Small intestine (tissue), 7 donors: Measurements from ENCODE around the gene PFKM. TPM values are rescaled to one million over a fixed set of nuclear protein-coding genes. Genes with fewer than 3 reads are reported as not detected.
A peak's percentile ranks its signal among the peaks of the same experiment; 100 is the strongest.
"Not testable (repeated sequence)": the region's sequence is repeated elsewhere in the genome, so short reads cannot be mapped to it uniquely, and the experiment has no call there.

ENCODE experiments used
- DNase-seq, 2 donors: peaks; one replicate each; pipeline versions ENCODE4 v3.0.0 to v3.0.0-alpha.2; 2013
- FAIRE-seq: peaks from 2 replicates; lab custom pipeline; 2012; peaks lifted over from hg19 to GRCh38; lab: Jason Lieb, UNC
- H3K27ac ChIP-seq, 3 donors: one replicate each; pipeline ENCODE4 v1.5.1; 2013; ENCODE audit warnings: low read length in 2 of 3, mild to moderate bottlenecking in 2 of 3, control low read depth in 1 of 3, inconsistent platforms in 1 of 3, low read depth in 1 of 3, moderate library complexity in 1 of 3
- H3K27me3 ChIP-seq, 3 donors: one replicate each; pipeline ENCODE4 v1.6.1; 2013; ENCODE audit warnings: low read length in 3 of 3, inconsistent platforms in 1 of 3; ENCODE audit not compliant: control insufficient read depth in 3 of 3, insufficient read depth in 3 of 3
- H3K36me3 ChIP-seq, 3 donors: one replicate each; pipeline ENCODE4 v1.6.1; 2013; ENCODE audit warnings: low read length in 3 of 3, inconsistent platforms in 1 of 3, low read depth in 1 of 3, mild to moderate bottlenecking in 1 of 3, moderate library complexity in 1 of 3; ENCODE audit not compliant: control insufficient read depth in 3 of 3, insufficient read depth in 2 of 3
- H3K4me1 ChIP-seq, 3 donors: one replicate each; pipeline ENCODE4 v1.6.1; 2013; ENCODE audit warnings: low read length in 2 of 3, inconsistent platforms in 1 of 3, low read depth in 1 of 3, mild to moderate bottlenecking in 1 of 3, moderate library complexity in 1 of 3; ENCODE audit not compliant: control insufficient read depth in 3 of 3, insufficient read depth in 2 of 3
- H3K4me3 ChIP-seq, 3 donors: one replicate each; pipeline ENCODE4 v1.5.1; 2013; ENCODE audit warnings: low read length in 3 of 3, control low read depth in 1 of 3, inconsistent platforms in 1 of 3, low read depth in 1 of 3, mild to moderate bottlenecking in 1 of 3, moderate library complexity in 1 of 3
- H3K9me3 ChIP-seq, 2 donors: one replicate each; pipeline ENCODE4 v1.6.1; 2013; ENCODE audit warnings: low read depth in 1 of 2, low read length in 1 of 2; ENCODE audit not compliant: control insufficient read depth in 2 of 2, insufficient read depth in 1 of 2
- WGBS, 3 donors: extraction: QIAGEN DNeasy Blood & Tissue Kit; methylation state at CpG; one replicate each; pipeline ENCODE4 v1.1.7; 2013; 5-methylcytosine and 5-hydroxymethylcytosine counted together
- polyA plus RNA-seq, 4 donors: library from polyadenylated mRNA; stranded (reverse) in 3 of 4; unstranded in 1 of 4; fragments of 200-250 nt in 3 of 4; fragments of 120-200 nt in 1 of 4; gene quantifications; one replicate each; pipeline versions ENCODE4 v1.2.1 to v1.2.3, GENCODE V29; 2013
- donor health status: healthy with polysubstance abuse.
- donor health status: control.
- donor health status: control.
- donor health status: Bipolar disorder and iron deficiency.
- donor health status: healthy.

PFKM gene
- polyA plus RNA-seq, 4 donors, result 11.3 to 34.3 (median 21.2) TPM

GRCh38 chr12:48151103-48151771 lies 32.1 kb downstream of the PFKM start:
- peaks cover 18 to 36% (median 19%) of the 10 kb centered on the region in 3 donors for H3K36me3 ChIP-seq
- H3K4me3 ChIP-seq, result no peak overlapping the region
- H3K4me1 ChIP-seq, result peaks cover 0 to 2% (median 0%) of the 10 kb centered on the region in 3 donors
- no peak for DNase-seq
- FAIRE-seq, result no peak
- H3K27ac ChIP-seq, result no peak overlapping the region
- 66 to 83% (median 68%) methylated on average over 2 of the region's 2 CpGs for WGBS, 3 donors
- no peaks in the 10 kb centered on the region for H3K9me3 ChIP-seq
- H3K27me3 ChIP-seq, result no peaks in the 10 kb centered on the region

- not testable (repeated sequence) for H3K4me1 ChIP-seq, H3K27ac ChIP-seq, H3K9me3 ChIP-seq, FAIRE-seq, H3K4me3 ChIP-seq, DNase-seq, H3K27me3 ChIP-seq
- 95 to 98% (median 97%) methylated on average over 5 of the region's 5 CpGs for WGBS, 3 donors
- peaks cover 4 to 17% (median 5%) of the 10 kb centered on the region in 3 donors for H3K36me3 ChIP-seq
Observed at GRCh38 chr12:48155786-48156185, 36.6 kb downstream of the PFKM start.

- Histone ChIP-seq H3K36me3 (peaks cover 0 to 11% (median 4%) of the 10 kb centered on the region in 3 donors), H3K4me3 (peak overlapping the region; percentile 61 to 98 (median 85)), H3K27me3 (no peaks in the 10 kb centered on the region), H3K9me3 (no peaks in the 10 kb centered on the region), H3K27ac (peak overlapping the region; percentile 74 to 96 (median 91)), H3K4me1 (peaks cover 0 to 6% (median 0%) of the 10 kb centered on the region in 3 donors)
- FAIRE-seq (no peak), DNase-seq (no peak)
- 12 to 25% (median 17%) methylated on average over 8 of the region's 8 CpGs for WGBS, 3 donors
Observed at GRCh38 chr12:48156652-48157017, 37.5 kb downstream of the PFKM start.

GRCh38 chr12:48157018-48157888 lies 38.1 kb downstream of the PFKM start, which contains the start of gene ASB8:
ASB8 (minus strand) TSS chr12:48157515; CDS start chr12:48153496, 4,019 bp downstream.
- FAIRE-seq, result no peak
- peaks cover 0 to 7% (median 0%) of the 10 kb centered on the region in 3 donors for H3K36me3 ChIP-seq
- WGBS, 3 donors, result 0% methylated on average over 56 of the region's 56 CpGs
- H3K27ac ChIP-seq, result peak within 1 kb of the TSS; percentile 80 to 96 (median 91)
- DNase-seq, result peak; percentile 98 to 99
- H3K4me1 ChIP-seq, result peaks cover 0 to 6% (median 0%) of the 10 kb centered on the region in 3 donors
- H3K9me3 ChIP-seq, result no peaks in the 10 kb centered on the region
- H3K4me3 ChIP-seq, result peak within 1 kb of the TSS; percentile 61 to 98 (median 85)
- no peaks in the 10 kb centered on the region for H3K27me3 ChIP-seq

- 57 to 61% (median 61%) methylated on average over 3 of the region's 3 CpGs for WGBS, 3 donors
- Histone ChIP-seq H3K27me3 (no peaks in the 10 kb centered on the region), H3K9me3 (no peaks in the 10 kb centered on the region), H3K27ac (peak overlapping the region; percentile 80 to 96 (median 91)), H3K4me3 (peak overlapping the region in 2 of 3 donors; percentile 85 to 98), H3K36me3 (peaks cover 0 to 3% (median 0%) of the 10 kb centered on the region in 3 donors), H3K4me1 (peaks cover 0 to 6% (median 0%) of the 10 kb centered on the region in 3 donors)
- DNase-seq (no peak), FAIRE-seq (no peak)
Observed at GRCh38 chr12:48157889-48158370, 38.8 kb downstream of the PFKM start.

- no peak for FAIRE-seq
Observed at GRCh38 chr12:48160046-48160445, 40.9 kb downstream of the PFKM start.

GRCh38 chr12:48160807-48161206 lies 41.6 kb downstream of the PFKM start:
- no peak for DNase-seq
- Histone ChIP-seq H3K9me3 (peaks cover 0 to under 1% of the 10 kb centered on the region in 2 donors), H3K36me3 (peaks cover 0 to under 1% (median 0%) of the 10 kb centered on the region in 3 donors), H3K27ac (no peak overlapping the region), H3K4me1 (peaks cover 0 to 6% (median 0%) of the 10 kb centered on the region in 3 donors), H3K27me3 (no peaks in the 10 kb centered on the region), H3K4me3 (no peak overlapping the region)
- no peak for FAIRE-seq
- WGBS, 3 donors, result 80 to 92% (median 81%) methylated on average over 2 of the region's 2 CpGs

More at GRCh38 chr12:48160046-48160445, 40.9 kb downstream of the PFKM start:
- Histone ChIP-seq H3K4me1 (peaks cover 0 to 6% (median 0%) of the 10 kb centered on the region in 3 donors), H3K27ac (no peak overlapping the region), H3K9me3 (no peaks in the 10 kb centered on the region), H3K4me3 (no peak overlapping the region), H3K36me3 (peaks cover 0 to 3% (median 0%) of the 10 kb centered on the region in 3 donors), H3K27me3 (no peaks in the 10 kb centered on the region)
- WGBS, 3 donors, result 85 to 93% (median 88%) methylated on average over 5 of the region's 5 CpGs
- no peak for DNase-seq

- DNase-seq (no peak), FAIRE-seq (no peak)
- 58 to 76% (median 59%) methylated on average over 5 of the region's 5 CpGs for WGBS, 3 donors
Observed at GRCh38 chr12:48163150-48163747, 44.1 kb downstream of the PFKM start.

More at GRCh38 chr12:48163150-48163747, 44.1 kb downstream of the PFKM start:
- Histone ChIP-seq H3K4me1 (no peaks in the 10 kb centered on the region), H3K27me3 (no peaks in the 10 kb centered on the region), H3K4me3 (no peak overlapping the region), H3K36me3 (no peaks in the 10 kb centered on the region), H3K27ac (no peak overlapping the region), H3K9me3 (peaks cover 0 to 3% of the 10 kb centered on the region in 2 donors)
